ENCODE data around the gene GATB. TPM values are rescaled to one million over a fixed set of nuclear protein-coding genes. Genes with fewer than 3 reads are reported as not detected.
"Not testable (repeated sequence)": the region's sequence is repeated elsewhere in the genome, so short reads cannot be mapped to it uniquely, and the experiment has no call there.

GATB gene
- total and polyA plus RNA-seq, 12 donors = 39.1 to 168 (median 88.5) TPM

DNA sequence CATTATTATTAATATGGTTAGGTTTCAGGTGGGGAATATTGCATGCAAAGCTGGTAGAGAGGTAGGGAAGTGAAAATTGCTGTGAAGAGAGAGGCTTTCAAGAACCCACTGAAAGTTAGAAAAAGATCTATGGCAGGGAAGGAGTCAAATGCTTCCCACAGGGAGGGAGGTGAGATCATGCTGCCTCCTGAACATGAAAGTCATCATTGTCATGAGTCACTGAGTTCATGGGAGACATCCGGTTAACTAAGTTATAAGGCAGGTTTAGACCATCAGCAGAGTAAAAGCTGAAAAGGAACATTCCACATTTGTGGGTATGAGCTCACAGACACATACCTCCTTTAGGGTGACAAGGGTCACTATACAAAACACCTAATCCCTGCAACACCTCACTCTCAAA is 16.2 kb downstream of the GATB start:
- TF ChIP-seq, protein P1, sequence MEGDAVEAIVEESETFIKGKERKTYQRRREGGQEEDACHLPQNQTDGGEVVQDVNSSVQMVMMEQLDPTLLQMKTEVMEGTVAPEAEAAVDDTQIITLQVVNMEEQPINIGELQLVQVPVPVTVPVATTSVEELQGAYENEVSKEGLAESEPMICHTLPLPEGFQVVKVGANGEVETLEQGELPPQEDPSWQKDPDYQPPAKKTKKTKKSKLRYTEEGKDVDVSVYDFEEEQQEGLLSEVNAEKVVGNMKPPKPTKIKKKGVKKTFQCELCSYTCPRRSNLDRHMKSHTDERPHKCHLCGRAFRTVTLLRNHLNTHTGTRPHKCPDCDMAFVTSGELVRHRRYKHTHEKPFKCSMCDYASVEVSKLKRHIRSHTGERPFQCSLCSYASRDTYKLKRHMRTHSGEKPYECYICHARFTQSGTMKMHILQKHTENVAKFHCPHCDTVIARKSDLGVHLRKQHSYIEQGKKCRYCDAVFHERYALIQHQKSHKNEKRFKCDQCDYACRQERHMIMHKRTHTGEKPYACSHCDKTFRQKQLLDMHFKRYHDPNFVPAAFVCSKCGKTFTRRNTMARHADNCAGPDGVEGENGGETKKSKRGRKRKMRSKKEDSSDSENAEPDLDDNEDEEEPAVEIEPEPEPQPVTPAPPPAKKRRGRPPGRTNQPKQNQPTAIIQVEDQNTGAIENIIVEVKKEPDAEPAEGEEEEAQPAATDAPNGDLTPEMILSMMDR (IDR thresholded peaks at IDR 0.05) = no peak
- no peaks in the 10 kb centered on the region for H3K27me3 ChIP-seq
- DNase-seq = no peak
- H3K27ac ChIP-seq = peak overlapping the region in 4 of 10 donors; percentile 3 to 62 (median 58)
- H3K4me3 ChIP-seq = no peak overlapping the region
- H3K9me3 ChIP-seq = peaks cover 0 to 5% (median 0%) of the 10 kb centered on the region in 11 donors
- H3K4me1 ChIP-seq = peaks cover 0 to 30% (median 13%) of the 10 kb centered on the region in 9 donors
- ATAC-seq = peak in 6 of 8 donors; percentile 11 to 74 (median 46)
- H3K36me3 ChIP-seq = peaks cover 0 to 10% (median 0%) of the 10 kb centered on the region in 9 donors
- intact Hi-C loops (cut with DNase I) = loop anchor here in 1 of 10 donors (2.0 kb wide), 1 partner anchor 32 kb away; no protein-coding TSS in a partner anchor
- 50 to 52% methylated on average over 1 of the region's 1 CpG for WGBS, 2 donors

DNA sequence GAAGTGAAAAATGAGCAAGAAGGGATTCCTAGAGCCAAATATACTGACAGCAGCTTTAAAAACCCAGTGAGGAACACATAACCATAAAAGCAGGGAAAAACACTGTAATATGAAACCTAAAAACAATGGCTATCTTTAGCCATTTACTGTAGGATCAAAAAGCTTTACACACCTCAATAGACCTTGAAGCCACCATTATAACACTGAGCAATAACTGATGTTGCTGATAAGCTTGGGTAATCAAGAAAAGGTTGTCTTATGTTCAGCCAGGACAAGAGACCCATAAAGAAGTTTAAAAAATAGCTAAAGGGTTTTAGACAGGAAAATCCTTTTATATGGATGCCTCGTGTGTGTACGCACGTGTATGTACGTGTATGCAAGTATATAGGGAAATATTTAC is 16.9 kb downstream of the GATB start:
- intact Hi-C loops (cut with DNase I) = loop anchor here in 1 of 10 donors (2.0 kb wide), 1 partner anchor 33 kb away; no protein-coding TSS in a partner anchor
- no peaks in the 10 kb centered on the region for H3K27me3 ChIP-seq
- peaks cover 0 to 37% (median 15%) of the 10 kb centered on the region in 9 donors for H3K4me1 ChIP-seq
- ATAC-seq = no peak
- TF ChIP-seq, protein P1 (IDR thresholded peaks at IDR 0.05) = no peak
- H3K27ac ChIP-seq = no peak overlapping the region
- DNase-seq = no peak
- WGBS, 2 donors = 95 to 98% methylated on average over 4 of the region's 4 CpGs
- no peak overlapping the region for H3K4me3 ChIP-seq
- H3K9me3 ChIP-seq = peaks cover 0 to 5% (median 0%) of the 10 kb centered on the region in 11 donors
- peaks cover 0 to 12% (median 0%) of the 10 kb centered on the region in 9 donors for H3K36me3 ChIP-seq

DNA sequence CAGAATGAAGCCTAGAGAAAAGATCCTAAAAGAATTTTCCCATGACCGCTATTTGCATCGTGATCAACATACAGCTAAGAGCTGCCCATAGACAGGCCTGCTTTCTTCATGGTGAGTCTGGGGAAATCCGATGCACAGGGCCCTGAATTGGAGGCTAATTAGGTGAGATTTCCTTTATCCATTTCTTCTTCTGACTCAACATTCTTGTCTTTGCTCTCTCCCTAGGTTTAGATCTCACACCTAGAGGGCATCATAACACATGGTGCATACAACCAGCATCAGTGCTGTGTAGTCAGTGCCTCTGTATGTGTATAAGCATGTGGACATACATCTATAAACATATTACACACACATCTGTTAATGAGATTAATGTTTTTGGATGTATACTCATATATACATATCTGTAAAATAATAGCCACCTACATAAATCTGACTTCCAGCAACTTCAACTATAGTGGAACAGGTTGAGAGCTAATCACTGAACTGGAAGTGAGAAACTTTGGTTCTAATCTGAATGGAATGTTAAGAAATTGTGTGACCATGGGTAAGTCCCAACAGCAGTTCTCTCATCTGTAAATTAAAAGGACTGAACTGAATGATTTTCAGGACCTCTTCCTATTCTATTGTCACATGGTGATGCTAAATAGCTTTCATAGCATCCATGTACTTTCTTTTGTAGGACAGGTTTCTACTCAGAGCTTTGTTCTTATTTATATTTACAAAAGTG is 17.5 kb downstream of the GATB start:
- Histone ChIP-seq H3K27me3 (no peaks in the 10 kb centered on the region), H3K27ac (no peak overlapping the region), H3K4me1 (peaks cover 0 to 43% (median 21%) of the 10 kb centered on the region in 9 donors), H3K9me3 (peaks cover 0 to 5% (median 0%) of the 10 kb centered on the region in 11 donors), H3K4me3 (no peak overlapping the region), H3K36me3 (peaks cover 0 to 12% (median 0%) of the 10 kb centered on the region in 9 donors)
- intact Hi-C loops (cut with DNase I) = no loop called here
- 90 to 94% methylated on average over 3 of the region's 3 CpGs for WGBS, 2 donors
- no peak for DNase-seq
- no peak for ATAC-seq
- TF ChIP-seq, protein P1 (IDR thresholded peaks at IDR 0.05) = no peak

DNA sequence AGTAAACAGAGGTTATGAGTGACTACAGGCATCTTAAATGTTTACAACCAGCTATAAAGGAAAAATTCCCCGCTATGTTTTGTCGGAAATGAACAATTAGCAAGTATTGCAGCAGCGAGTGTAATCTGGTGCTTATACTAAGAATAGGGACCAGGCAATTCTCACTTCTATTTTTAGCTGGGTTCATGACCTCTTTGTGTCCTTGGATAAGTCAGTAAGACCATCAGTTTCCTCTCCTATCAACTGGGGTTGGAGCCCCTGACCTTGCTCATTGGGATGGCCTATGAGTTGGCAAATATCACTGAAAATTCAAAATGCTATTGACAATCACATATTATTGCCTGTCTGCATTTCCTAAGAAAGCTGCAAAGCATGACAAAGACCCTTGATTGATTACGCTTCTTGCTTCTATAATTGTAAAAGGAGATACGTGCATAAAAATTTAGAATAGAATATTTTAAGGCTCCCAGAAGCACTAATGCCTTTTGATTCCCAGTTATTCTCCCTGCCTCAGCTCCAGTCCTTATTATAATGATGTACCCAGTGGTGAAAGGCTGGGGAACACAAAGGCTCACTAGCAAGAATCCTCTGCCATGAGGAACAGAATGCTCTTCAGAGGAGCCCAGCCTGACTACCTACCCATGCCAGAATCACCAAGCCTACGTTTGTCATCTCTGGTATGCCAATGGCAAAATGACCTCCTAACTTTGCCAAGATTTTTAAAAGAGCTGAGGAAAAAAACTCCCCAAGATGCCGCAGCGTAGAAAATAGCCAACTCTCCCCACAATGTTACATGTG is 21.9 kb downstream of the GATB start:
- ATAC-seq = peak in 7 of 8 donors; percentile 17 to 75 (median 70)

DNA sequence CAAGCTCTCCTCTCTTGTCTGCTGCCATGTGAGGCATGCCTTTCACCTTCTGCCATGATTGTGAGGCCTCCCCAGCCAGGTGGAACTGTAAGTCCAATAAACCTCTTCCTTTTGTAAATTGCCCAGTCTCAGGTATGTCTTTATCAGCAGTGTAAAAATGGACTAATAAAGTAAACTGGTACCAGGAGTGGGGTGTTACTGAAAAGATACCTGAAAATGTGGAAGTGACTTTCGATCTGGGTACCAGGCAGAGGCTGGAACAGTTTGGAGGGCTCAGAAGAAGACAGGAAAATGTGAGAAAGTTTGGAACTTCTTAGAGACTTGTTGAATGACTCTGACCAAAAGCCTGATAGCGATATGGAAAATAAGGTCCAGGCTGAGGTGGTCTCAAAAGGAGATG is 24.0 kb downstream of the GATB start:
- WGBS, 2 donors = 98 to 100% methylated on average over 2 of the region's 2 CpGs
- Histone ChIP-seq H3K9me3 (peaks cover 0 to 24% (median 15%) of the 10 kb centered on the region in 11 donors), H3K4me1 (peaks cover 0 to 22% (median 4%) of the 10 kb centered on the region in 9 donors), H3K36me3 (peaks cover 0 to 12% (median 0%) of the 10 kb centered on the region in 9 donors)
- H3K4me3 ChIP-seq; ATAC-seq; DNase-seq; H3K27ac ChIP-seq; intact Hi-C loops (cut with DNase I); H3K27me3 ChIP-seq: not testable (repeated sequence)

More for the DNA sequence above, 21.9 kb downstream of the GATB start:
- peak overlapping the region in 9 of 10 donors; percentile 14 to 76 (median 45) for H3K27ac ChIP-seq
- intact Hi-C loops (cut with DNase I) = no loop called here
- TF ChIP-seq, protein P1 (IDR thresholded peaks at IDR 0.05) = no peak
- peaks cover 0 to 22% (median 4%) of the 10 kb centered on the region in 9 donors for H3K4me1 ChIP-seq
- H3K27me3 ChIP-seq = no peaks in the 10 kb centered on the region
- no peak overlapping the region for H3K4me3 ChIP-seq
- 63 to 70% methylated on average over 8 of the region's 8 CpGs for WGBS, 2 donors
- DNase-seq = no peak
- peaks cover 0 to 12% (median 0%) of the 10 kb centered on the region in 9 donors for H3K36me3 ChIP-seq
- peaks cover 0 to 24% (median 15%) of the 10 kb centered on the region in 11 donors for H3K9me3 ChIP-seq
